ENCODE data around the gene CTSK. TPM values are rescaled to one million over a fixed set of nuclear protein-coding genes. Genes with fewer than 3 reads are reported as not detected.
A peak's percentile ranks its signal among the peaks of the same experiment; 100 is the strongest.
"Not testable (repeated sequence)": the region's sequence is repeated elsewhere in the genome, so short reads cannot be mapped to it uniquely, and the experiment has no call there.

Gene CTSK
- 2.8 and 3.6 TPM in 2 replicates for total RNA-seq

- no peak for DNase-seq (ENCODE audit: low spot score)
- Mint-ChIP-seq H3K27ac (peak within 1 kb of the TSS; percentile 1), H3K4me1 (ENCODE audit: low read depth) (peaks cover 10% of the 10 kb centered on the region), H3K4me3 (ENCODE audit: low read depth) (no peak within 1 kb of the TSS), H3K36me3 (ENCODE audit: low read depth) (peaks cover 14% of the 10 kb centered on the region), H3K27me3 (ENCODE audit: low read depth) (no peaks in the 10 kb centered on the region), H3K9me3 (no peaks in the 10 kb centered on the region)
- intact Hi-C loops (cut with micrococcal nuclease): no loop called here
Measured at GRCh38 chr1:150808121-150808520, at the start of gene CTSK. Gene CTSK, minus strand, starts transcription at chr1:150808260. Its CDS starts 1,455 bp downstream, at chr1:150806805.

DNA sequence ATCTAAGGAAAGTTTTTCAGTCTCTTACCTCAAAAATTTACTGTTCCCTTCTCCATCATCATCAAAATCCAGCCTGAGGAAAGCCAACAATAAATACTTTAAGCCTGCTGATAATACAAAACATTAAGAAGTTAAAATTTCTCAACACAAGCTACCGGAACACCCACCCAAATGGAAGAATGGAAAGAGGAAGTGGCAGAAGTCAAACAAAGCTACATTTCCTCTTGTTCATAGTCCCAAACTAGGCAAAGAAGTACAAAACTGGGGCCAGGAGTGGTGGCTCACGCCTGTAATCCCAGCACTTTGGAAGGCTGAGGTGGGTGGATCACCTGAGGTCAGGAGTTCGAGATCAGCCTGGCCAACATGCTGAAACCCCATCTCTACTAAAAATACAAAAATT, 44.7 kb upstream of the CTSK start:
- H3K27ac Mint-ChIP-seq; H3K4me1 Mint-ChIP-seq (ENCODE audit: low read depth); DNase-seq (ENCODE audit: low spot score); H3K9me3 Mint-ChIP-seq; H3K4me3 Mint-ChIP-seq (ENCODE audit: low read depth); intact Hi-C loops (cut with micrococcal nuclease); H3K27me3 Mint-ChIP-seq (ENCODE audit: low read depth): not testable (repeated sequence)
- peaks cover 50% of the 10 kb centered on the region for H3K36me3 Mint-ChIP-seq (ENCODE audit: low read depth)

GRCh38 chr1:150850801-150851362, 42.8 kb upstream of the CTSK start:
- H3K27me3 Mint-ChIP-seq (ENCODE audit: low read depth); DNase-seq (ENCODE audit: low spot score); H3K9me3 Mint-ChIP-seq; H3K4me3 Mint-ChIP-seq (ENCODE audit: low read depth); intact Hi-C loops (cut with micrococcal nuclease); H3K27ac Mint-ChIP-seq: not testable (repeated sequence)
- Mint-ChIP-seq H3K36me3 (ENCODE audit: low read depth) (peaks cover 59% of the 10 kb centered on the region), H3K4me1 (ENCODE audit: low read depth) (peaks cover 13% of the 10 kb centered on the region)

DNA sequence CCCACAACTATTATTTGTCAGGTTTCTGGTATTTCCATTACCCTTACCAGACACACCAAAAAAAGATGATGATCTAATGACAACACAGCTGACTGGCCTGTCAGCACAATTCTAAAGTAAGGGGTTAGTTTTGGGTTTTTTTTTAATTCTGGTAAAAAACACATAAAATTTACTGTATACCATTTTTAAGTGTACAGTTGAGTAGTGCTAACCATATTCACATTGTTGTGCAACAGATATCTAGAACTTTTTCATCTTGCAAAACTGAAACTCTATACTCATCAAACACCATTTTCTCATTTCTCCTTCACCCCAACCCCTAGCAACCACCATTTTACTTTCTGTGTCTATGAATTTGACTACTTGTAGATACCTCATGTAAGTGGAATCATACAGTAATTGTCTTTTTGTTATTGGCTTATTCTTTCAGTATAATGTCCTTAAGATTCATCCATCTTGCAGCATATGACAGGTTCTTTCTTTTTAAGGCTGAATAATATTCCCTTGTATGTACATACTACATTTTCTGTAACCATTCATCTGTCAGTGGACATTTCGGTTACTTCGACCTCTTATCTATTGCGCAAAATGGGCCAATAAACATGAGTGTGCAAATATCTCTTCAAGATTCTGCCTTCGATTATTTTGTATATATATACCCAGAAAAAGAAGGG, 38.5 kb upstream of the CTSK start:
- peaks cover 44% of the 10 kb centered on the region for H3K36me3 Mint-ChIP-seq (ENCODE audit: low read depth)
- peaks cover 25% of the 10 kb centered on the region for H3K4me1 Mint-ChIP-seq (ENCODE audit: low read depth)
- H3K27ac Mint-ChIP-seq: no peak overlapping the region
- H3K9me3 Mint-ChIP-seq: no peaks in the 10 kb centered on the region
- no peak for DNase-seq (ENCODE audit: low spot score)
- H3K27me3 Mint-ChIP-seq (ENCODE audit: low read depth): no peaks in the 10 kb centered on the region
- no peak overlapping the region for H3K4me3 Mint-ChIP-seq (ENCODE audit: low read depth)
- intact Hi-C loops (cut with micrococcal nuclease): no loop called here

- H3K27me3 Mint-ChIP-seq (ENCODE audit: low read depth): no peaks in the 10 kb centered on the region
- no peak overlapping the region for H3K27ac Mint-ChIP-seq
- DNase-seq (ENCODE audit: low spot score): no peak
- H3K9me3 Mint-ChIP-seq: no peaks in the 10 kb centered on the region
- peaks cover 40% of the 10 kb centered on the region for H3K4me1 Mint-ChIP-seq (ENCODE audit: low read depth)
- intact Hi-C loops (cut with micrococcal nuclease): loop anchor here (5.0 kb wide), 2 partner anchors 34 to 49 kb away; partner anchors contain the start of gene ARNT
- peaks cover 69% of the 10 kb centered on the region for H3K36me3 Mint-ChIP-seq (ENCODE audit: low read depth)
- no peak overlapping the region for H3K4me3 Mint-ChIP-seq (ENCODE audit: low read depth)
Measured at GRCh38 chr1:150843474-150843873, 35.4 kb upstream of the CTSK start.

- H3K27me3 Mint-ChIP-seq (ENCODE audit: low read depth): no peaks in the 10 kb centered on the region
- H3K36me3 Mint-ChIP-seq (ENCODE audit: low read depth): peaks cover 68% of the 10 kb centered on the region
- peaks cover 40% of the 10 kb centered on the region for H3K4me1 Mint-ChIP-seq (ENCODE audit: low read depth)
- intact Hi-C loops (cut with micrococcal nuclease): loop anchor here (5.0 kb wide), 2 partner anchors 34 to 49 kb away; partner anchors contain the start of gene ARNT
- no peaks in the 10 kb centered on the region for H3K9me3 Mint-ChIP-seq
- H3K4me3 Mint-ChIP-seq (ENCODE audit: low read depth): no peak overlapping the region
- no peak overlapping the region for H3K27ac Mint-ChIP-seq
- no peak for DNase-seq (ENCODE audit: low spot score)
Measured at GRCh38 chr1:150842964-150843363, 34.9 kb upstream of the CTSK start.

DNA sequence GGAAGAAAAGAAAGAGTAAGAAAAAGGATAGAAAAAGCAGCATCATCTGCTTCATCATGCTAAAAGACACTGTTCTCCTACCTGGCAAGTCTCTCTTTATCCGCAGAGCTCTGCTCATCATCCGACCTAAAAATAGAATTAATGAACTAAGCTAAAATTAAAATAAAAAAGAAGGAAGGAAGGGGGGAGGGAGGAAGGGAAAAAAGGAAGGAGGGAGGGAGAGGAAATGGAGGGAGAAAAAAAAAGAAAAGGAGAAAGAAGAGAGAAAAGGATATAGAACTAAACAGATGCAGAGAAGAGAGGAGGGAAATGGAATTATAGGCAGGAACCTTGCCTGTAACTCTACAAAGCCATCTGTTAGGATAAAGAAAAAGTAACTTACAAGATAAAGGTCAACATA, 34.3 kb upstream of the CTSK start:
- H3K4me3 Mint-ChIP-seq (ENCODE audit: low read depth): no peak overlapping the region

DNA sequence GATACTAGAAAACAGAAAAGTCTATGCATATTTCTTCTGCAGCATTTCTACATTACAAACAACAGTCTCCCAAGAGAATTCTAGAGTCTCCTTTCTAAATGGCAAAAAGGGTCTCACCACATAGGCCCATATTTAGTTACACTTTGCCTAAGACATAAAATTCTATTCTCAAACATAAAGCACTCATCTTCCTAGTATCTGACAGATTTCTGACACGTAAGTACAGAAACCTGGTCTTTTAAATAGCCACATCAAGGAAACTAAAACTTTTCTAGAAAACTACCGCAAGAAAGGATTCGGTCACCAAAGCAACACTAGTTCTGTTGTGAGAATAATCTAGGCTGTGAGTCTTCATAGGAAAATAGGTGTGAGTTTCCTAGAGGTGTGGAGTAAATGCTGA, 33.6 kb upstream of the CTSK start:
- H3K27ac Mint-ChIP-seq: peak overlapping the region; percentile 72
- H3K9me3 Mint-ChIP-seq: no peaks in the 10 kb centered on the region
- H3K4me1 Mint-ChIP-seq (ENCODE audit: low read depth): peaks cover 33% of the 10 kb centered on the region
- H3K36me3 Mint-ChIP-seq (ENCODE audit: low read depth): peaks cover 67% of the 10 kb centered on the region
- no peak overlapping the region for H3K4me3 Mint-ChIP-seq (ENCODE audit: low read depth)
- intact Hi-C loops (cut with micrococcal nuclease): loop anchor here (1.0 to 5.0 kb wide), 4 partner anchors 36 to 85 kb away; partner anchors contain the start of genes ARNT and SETDB1
- no peak for DNase-seq (ENCODE audit: low spot score)
- no peaks in the 10 kb centered on the region for H3K27me3 Mint-ChIP-seq (ENCODE audit: low read depth)

More for the DNA sequence above, 34.3 kb upstream of the CTSK start:
- DNase-seq (ENCODE audit: low spot score): no peak
- intact Hi-C loops (cut with micrococcal nuclease): loop anchor here (5.0 kb wide), 2 partner anchors 35 to 50 kb away; partner anchors contain the start of gene ARNT
- H3K9me3 Mint-ChIP-seq: no peaks in the 10 kb centered on the region
- peak overlapping the region; percentile 72 for H3K27ac Mint-ChIP-seq
- H3K36me3 Mint-ChIP-seq (ENCODE audit: low read depth): peaks cover 66% of the 10 kb centered on the region
- peaks cover 37% of the 10 kb centered on the region for H3K4me1 Mint-ChIP-seq (ENCODE audit: low read depth)
- H3K27me3 Mint-ChIP-seq (ENCODE audit: low read depth): no peaks in the 10 kb centered on the region

DNA sequence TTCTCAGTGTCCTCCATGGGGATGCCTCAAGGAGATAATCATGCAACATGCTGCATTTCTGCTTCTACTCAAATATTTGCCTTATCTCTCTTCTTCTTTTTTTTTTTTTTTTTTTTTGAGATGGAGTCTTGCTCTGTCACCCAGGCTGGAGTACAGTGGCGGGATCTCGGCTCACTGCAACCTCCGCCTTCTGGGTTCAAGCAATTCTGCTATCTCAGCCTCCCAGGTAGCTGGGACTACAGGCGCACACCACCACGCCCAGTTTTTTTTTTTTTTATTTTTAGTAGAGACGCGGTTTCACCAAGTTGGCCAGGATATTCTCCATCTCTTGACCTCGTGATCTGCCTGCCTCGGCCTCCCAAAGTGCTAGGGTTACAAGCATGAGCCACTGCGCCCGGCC, 32.8 kb upstream of the CTSK start:
- not testable (repeated sequence) for H3K27me3 Mint-ChIP-seq (ENCODE audit: low read depth); H3K27ac Mint-ChIP-seq; H3K9me3 Mint-ChIP-seq; DNase-seq (ENCODE audit: low spot score); H3K4me3 Mint-ChIP-seq (ENCODE audit: low read depth)
- H3K36me3 Mint-ChIP-seq (ENCODE audit: low read depth): peaks cover 67% of the 10 kb centered on the region
- H3K4me1 Mint-ChIP-seq (ENCODE audit: low read depth): peaks cover 30% of the 10 kb centered on the region
- intact Hi-C loops (cut with micrococcal nuclease): loop anchor here (1.0 to 5.0 kb wide), 4 partner anchors 36 to 86 kb away; partner anchors contain the start of genes ARNT and SETDB1

- Mint-ChIP-seq H3K27ac (peak overlapping the region; percentile 26), H3K36me3 (ENCODE audit: low read depth) (peaks cover 76% of the 10 kb centered on the region), H3K4me1 (ENCODE audit: low read depth) (peaks cover 14% of the 10 kb centered on the region), H3K9me3 (no peaks in the 10 kb centered on the region), H3K27me3 (ENCODE audit: low read depth) (no peaks in the 10 kb centered on the region), H3K4me3 (ENCODE audit: low read depth) (no peak overlapping the region)
- no peak for DNase-seq (ENCODE audit: low spot score)
- intact Hi-C loops (cut with micrococcal nuclease): no loop called here
Measured at GRCh38 chr1:150836129-150836773, 28.2 kb upstream of the CTSK start.

DNA sequence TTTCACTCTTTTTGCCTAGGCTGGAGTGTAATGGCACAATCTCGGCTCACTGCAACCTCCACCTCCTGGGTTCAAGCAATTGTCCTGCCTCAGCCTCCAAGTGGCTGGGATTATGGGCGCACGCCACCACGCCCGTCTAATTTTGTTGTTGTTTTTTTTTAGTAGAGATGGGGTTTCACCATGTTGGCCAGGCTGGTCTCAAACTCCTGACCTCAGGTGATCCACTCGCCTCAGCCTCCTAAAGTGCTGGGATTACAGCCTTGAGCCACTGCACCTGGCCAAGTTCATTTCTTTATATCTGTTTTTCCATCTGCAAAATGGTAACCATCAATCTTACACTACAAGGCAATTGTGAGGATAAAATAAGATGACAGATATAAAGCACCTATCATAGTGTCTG, 25.9 kb upstream of the CTSK start:
- H3K36me3 Mint-ChIP-seq (ENCODE audit: low read depth): peaks cover 73% of the 10 kb centered on the region
- H3K9me3 Mint-ChIP-seq; H3K4me1 Mint-ChIP-seq (ENCODE audit: low read depth); H3K4me3 Mint-ChIP-seq (ENCODE audit: low read depth); intact Hi-C loops (cut with micrococcal nuclease); H3K27ac Mint-ChIP-seq; H3K27me3 Mint-ChIP-seq (ENCODE audit: low read depth); DNase-seq (ENCODE audit: low spot score): not testable (repeated sequence)

- no peaks in the 10 kb centered on the region for H3K27me3 Mint-ChIP-seq (ENCODE audit: low read depth)
- no peak for DNase-seq (ENCODE audit: low spot score)
- peaks cover 2% of the 10 kb centered on the region for H3K4me1 Mint-ChIP-seq (ENCODE audit: low read depth)
- H3K9me3 Mint-ChIP-seq: no peaks in the 10 kb centered on the region
- intact Hi-C loops (cut with micrococcal nuclease): no loop called here
- H3K36me3 Mint-ChIP-seq (ENCODE audit: low read depth): peaks cover 75% of the 10 kb centered on the region
- no peak overlapping the region for H3K27ac Mint-ChIP-seq
- no peak overlapping the region for H3K4me3 Mint-ChIP-seq (ENCODE audit: low read depth)
Measured at GRCh38 chr1:150832597-150832996, 24.5 kb upstream of the CTSK start.

GRCh38 chr1:150829751-150830150, 21.7 kb upstream of the CTSK start:
- DNase-seq (ENCODE audit: low spot score): no peak
- intact Hi-C loops (cut with micrococcal nuclease): no loop called here
- Mint-ChIP-seq H3K27ac (no peak overlapping the region), H3K36me3 (ENCODE audit: low read depth) (peaks cover 59% of the 10 kb centered on the region), H3K9me3 (no peaks in the 10 kb centered on the region), H3K4me1 (ENCODE audit: low read depth) (no peaks in the 10 kb centered on the region), H3K4me3 (ENCODE audit: low read depth) (no peak overlapping the region), H3K27me3 (ENCODE audit: low read depth) (no peaks in the 10 kb centered on the region)

Measured in activated T-helper 2 cell treated with anti-CD3 and anti-CD28 coated beads, Interferon-gamma antibody, Interleukin-2, Interleukin-4, amounts not matched to agents 10 μg/mL and 5 μg/mL and 100 μg/mL, durations not matched to agents 14 hours and 24 hours and 36 hours (primary cell).